ENCODE measurements around the gene TMED9.

GRCh38 chr5:177607115-177607451, 15.1 kb downstream of the TMED9 start:
- no peak for TF ChIP-seq EZH2 (IDR thresholded peaks at IDR 0.05; ENCODE audit: borderline replicate concordance, low read depth, low read length, severe bottlenecking)
- no peak for TF ChIP-seq CTCF (IDR thresholded peaks at IDR 0.05; ENCODE audit: borderline replicate concordance, extremely low read depth, low read length, poor library complexity, severe bottlenecking)
